GM15510 (cell line): ENCODE measurements around the gene SLC22A16.

Source experiments
- POLR2A ChIP-seq: IDR thresholded peaks from 3 replicates; pipeline ENCODE4 v1.6.1; 2011; ENCODE audit warnings: borderline replicate concordance; ENCODE audit not compliant: insufficient read length; ENCODE audit errors: extremely low read depth

The SLC22A16 gene

DNA sequence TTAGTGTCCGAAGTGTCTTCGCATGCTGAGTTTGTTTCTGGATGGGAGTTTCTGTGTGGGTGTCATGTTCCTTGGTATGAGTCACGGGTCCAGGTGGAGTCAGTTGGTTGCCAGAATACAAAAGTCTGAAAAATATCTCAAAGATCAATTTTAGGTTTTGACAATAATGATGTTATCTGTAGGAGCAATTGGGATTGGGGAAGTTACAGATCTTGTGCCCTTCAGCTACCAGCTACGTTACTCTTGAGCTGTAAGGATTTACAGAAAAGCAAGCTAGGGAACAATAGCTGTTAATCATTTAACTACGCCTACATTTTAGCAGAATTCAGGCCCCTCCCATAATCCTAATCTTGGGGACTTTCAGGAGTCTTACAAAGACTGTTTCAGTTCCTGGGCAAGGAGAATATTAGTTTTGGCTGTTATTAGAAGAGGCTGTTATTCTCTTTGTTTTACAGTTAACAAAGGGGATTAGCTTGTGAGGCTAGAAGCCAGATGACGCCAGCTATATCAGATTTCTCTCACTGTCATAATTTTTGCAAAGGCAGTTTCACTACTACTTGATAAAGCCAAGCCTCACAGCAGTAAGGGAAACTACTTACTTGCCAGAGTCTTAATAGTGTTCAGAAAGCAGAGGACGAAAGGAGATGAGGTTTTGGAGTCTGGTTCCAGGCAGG lies 15.4 kb upstream of the SLC22A16 start:
- no peak for TF ChIP-seq POLR2A

DNA sequence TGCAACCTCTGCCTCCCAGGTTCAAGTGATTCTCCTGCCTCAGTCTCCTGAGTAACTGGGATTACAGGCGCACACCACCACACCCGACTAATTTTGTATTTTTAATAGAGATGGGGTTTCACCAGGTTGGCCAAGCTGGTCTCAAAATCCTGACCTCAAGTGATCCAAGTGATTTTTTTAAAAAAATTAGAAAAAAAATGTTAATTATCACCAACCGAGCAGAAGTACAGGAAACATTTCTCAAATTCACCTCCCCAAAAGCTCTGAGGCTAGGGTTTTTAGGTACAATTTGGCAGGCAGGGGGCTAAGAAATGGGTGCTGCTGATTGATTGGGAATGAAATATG lies 14.9 kb upstream of the SLC22A16 start:
- no peak for TF ChIP-seq POLR2A

DNA sequence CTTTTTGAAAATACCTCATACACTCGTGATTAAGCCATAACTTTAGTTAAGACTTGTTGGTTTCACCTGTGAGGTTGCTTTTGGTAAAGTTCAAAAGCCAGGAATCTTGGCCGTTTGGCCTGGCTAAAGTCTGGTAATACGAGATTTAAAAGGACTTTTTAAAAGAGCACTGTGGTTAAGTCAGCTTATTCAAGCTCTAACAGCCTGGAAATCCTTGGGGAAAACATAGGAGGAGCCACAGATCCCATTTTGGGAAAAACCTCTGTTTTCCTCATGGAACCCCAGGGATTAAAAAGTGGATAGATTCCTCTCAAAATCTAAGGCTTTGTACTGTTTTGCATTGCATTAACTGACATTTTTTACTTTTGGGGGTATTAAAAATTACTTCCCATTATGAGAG lies 13.7 kb upstream of the SLC22A16 start:
- TF ChIP-seq POLR2A, result no peak

DNA sequence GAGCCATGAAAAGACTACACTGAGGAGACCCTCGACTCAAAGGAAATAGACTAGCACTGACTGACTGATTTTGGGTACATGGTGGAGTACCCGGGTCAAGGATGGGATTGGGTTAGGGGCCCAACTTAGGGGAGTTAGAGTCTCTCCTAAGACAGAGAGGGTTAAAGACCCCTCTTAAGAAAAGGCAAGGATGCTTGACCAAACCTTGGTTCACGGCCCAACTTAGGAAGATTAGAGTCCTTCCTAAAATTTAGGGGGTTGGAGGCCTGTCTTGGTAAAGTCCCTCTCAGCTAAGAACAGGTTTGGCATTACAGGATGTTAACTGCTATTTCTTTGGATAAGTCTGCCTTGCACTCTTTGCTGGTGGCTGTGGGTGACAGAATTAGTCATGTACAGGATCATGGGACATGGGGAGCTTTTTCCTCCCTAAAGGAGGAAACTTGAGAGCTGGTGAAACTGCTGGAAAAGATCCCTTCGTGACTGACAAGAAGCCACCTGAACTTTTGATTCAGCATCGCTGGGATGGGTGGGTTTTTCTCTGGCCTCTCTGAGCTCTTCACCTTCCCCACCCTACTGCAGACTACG lies 12.3 kb upstream of the SLC22A16 start:
- TF ChIP-seq POLR2A, result no peak

DNA sequence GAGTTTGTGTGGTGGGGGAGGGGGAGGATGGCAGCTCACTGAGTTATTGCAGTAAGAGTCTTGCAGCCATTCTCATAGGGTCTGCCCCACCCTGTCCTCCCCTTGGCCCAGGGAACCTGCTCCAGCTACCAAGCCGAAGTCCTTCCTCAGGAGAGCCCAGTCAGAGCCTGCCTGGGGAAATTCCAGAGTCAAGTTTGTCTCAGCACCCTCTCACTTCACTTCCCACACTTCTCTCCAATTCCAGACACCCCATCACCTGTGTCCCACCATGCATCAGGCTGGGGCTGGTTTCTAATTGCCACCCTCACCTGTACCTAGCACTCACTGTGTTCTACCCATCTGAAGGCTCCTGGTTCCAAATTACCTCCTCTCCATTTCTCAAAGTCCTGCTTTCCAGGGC lies 10.3 kb upstream of the SLC22A16 start:
- TF ChIP-seq POLR2A, result no peak

DNA sequence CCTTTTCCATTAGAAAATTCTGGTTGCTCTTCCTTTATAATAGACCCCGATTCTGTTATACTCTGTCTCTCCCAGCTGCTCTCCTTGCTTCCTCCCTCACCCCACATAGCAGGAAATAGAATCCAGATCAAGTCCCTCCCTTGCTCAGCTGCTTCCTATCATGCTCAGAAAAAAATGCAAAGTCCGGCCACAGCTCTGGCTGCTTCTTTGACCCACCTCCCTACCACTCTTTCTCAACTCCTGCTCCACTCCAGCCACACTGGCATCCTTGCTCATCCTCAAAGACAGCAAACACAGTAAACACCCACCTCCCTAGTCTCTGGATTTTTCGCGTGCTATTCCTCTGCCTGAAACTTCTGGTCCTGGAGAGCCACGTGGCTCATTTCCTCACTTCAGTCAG lies 9.1 kb upstream of the SLC22A16 start:
- no peak for TF ChIP-seq POLR2A

DNA sequence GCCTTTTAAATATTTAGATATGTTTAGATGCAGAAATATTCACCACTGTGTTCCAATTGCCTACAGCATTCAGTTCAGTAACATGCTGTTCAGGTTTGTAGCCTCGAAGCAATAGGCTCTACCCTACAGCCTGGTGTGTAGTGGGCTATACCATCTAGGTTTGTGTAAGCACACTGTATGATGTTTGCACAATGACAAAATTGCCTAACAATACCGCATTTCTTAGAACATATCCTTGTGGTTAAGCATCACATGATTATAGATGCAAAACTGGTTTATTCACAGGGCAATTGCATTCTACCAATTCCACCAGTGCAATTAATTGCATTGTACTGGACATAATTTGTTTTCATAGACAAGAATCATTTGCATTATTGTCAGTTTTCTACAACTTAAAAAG lies 7.9 kb upstream of the SLC22A16 start:
- TF ChIP-seq POLR2A, result no peak

DNA sequence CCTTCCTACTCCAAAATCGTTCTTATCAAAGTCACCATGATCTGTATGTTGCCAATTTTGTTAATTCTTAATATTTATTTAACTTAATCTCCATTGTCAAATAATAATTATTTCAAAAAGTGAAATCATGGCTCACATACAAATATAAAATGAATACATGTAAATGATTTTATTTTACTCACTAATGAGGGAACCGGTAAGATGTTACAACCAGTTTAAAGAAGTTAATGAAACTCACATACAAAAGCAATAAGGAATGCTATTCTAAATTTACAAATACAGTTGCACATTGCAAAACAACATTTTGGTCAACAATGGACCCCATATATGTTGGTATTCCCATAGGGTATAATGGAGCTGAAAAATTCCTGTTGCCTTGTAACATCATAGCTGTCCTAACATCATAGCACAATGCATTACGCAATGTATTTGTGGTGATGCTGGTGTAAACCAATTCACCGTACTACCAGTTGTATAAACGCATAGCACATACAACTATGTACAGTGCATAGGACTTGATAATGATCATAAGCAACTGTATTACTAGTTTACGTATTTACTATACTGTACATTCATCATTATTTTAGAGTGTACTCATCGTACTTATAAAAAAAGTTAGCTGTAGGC lies 6.5 kb upstream of the SLC22A16 start:
- TF ChIP-seq POLR2A, result no peak

DNA sequence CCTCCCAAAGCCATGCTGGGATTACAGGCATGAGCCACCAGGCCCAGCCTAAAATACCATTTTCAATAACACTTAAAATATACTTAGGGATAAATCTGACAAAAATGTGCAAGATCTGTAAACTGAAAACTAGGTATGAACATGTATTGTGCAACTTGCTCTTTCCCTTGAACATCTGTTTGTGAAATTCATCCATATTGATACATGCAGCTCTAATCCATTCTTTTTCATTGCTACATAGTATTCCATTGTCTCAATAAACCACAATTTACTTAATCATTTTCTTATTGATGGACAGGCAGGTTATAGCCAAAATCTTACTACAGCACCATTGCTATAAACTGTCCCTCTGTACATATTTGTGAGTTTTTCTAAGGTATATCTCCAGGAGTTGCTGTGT lies 4.7 kb upstream of the SLC22A16 start:
- TF ChIP-seq POLR2A, result no peak

DNA sequence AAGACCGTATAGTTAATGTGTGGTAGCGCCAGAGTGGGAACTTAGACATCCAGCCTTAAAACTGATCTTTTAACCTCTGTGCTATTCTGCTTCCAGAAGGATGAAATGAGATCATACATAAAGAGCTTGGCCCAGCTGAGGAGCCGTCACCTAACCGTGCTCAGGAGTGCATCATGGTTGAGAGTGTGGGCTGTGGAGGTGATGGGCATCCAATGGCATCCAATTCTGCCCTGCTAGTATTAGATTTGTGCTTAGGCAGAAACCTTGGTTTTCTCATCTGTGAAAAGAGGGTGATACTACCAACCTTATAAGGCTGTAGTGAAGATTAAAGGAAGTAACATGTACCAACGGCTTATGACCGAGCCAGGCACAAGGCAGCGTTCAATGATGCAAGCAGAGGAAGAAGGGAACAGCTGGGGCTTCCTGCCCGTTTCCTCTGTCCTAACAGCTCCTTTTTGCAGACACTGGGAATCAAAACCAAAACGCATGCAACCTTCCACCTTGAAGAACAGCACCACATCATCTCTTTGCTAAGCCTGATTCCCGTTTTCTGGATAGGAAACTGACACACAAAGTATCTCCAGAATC lies 1.3 kb downstream of the SLC22A16 start:
- TF ChIP-seq POLR2A, result no peak

DNA sequence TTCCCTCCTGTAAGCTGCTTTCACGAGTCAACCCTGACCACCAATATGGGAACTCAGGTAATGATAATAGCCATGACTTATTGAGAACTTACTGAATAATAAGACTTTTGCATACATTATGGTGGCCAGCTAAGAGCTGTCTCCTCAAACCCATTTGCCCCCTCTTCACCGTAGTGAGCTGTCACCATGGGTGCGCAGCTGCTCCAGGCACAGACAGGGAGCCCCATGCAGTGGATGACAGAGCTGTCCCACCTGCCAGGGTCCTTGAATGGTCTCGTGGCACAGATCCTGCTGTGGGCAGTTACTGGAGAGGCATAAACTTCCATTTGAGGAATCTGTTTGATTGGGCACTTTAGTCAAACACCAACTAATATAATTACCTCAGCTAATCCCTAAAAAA lies 1.9 kb downstream of the SLC22A16 start:
- TF ChIP-seq POLR2A, result no peak

DNA sequence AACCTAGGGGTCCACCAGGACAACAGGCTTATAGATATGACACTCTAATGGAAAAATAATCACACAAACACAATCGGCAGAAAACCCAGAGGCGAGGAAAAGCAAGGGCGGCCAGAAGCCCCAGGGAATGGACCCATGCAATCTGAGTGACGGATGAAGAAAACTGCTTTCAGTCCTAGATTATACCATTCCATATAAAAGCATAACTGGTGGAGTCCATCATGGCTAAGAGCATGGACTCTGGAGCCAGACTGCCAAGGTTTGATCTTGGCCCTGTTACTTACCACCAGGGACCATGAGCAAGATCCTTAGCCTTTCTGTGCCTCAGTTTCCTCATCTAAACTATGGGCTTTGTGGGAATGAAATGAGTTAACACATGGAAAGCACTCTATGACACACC lies 3.7 kb downstream of the SLC22A16 start:
- TF ChIP-seq POLR2A, result no peak

DNA sequence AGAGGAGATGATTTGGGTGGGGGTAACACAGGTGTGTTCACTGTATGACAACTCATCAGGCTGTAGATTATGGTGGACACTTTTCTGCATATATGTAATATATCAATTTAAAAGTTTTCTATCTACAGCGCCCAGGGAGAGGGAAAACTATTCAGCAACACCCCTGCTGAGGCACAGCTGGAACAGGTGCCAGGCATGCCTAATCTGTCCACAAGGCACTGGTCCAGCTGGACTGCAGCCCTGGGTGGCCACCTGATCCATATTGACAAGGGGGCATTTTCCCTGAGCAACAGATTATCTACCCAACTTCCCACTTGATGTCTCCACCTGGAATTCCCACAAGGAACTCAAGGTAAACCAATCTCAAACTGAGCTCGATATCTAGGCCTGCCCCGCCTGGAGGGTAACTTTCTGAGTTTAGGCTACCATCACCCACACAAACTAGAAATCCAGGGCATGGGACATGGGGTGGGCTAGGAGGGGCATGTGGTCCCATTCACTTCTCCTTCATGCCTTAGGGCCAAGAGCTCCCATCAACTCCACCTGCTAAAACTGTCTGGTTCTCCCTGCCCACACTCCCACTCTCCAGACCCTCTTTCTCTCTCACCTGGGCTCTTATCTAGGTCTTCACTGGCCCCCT lies 4.6 kb downstream of the SLC22A16 start:
- no peak for TF ChIP-seq POLR2A

DNA sequence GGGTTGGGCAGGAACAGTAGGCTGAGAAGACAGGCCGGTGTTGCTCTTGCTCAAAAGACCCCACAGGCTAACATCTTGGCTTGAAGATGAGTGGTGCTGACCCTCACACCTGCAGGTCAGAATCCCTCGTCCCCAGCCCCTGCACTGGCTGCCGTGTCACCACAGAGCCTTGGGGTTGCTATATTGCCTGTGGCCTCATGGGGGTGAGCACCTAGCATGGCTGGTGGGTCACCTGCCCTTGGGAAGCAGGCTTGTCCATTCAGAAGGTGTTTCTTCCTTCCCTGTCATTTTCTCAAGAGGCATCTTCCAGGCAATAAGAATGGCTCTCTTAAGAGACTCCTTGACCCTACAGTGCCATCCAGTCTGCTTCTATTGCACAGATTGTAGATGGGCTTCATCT lies 7.7 kb downstream of the SLC22A16 start:
- TF ChIP-seq POLR2A, result no peak

DNA sequence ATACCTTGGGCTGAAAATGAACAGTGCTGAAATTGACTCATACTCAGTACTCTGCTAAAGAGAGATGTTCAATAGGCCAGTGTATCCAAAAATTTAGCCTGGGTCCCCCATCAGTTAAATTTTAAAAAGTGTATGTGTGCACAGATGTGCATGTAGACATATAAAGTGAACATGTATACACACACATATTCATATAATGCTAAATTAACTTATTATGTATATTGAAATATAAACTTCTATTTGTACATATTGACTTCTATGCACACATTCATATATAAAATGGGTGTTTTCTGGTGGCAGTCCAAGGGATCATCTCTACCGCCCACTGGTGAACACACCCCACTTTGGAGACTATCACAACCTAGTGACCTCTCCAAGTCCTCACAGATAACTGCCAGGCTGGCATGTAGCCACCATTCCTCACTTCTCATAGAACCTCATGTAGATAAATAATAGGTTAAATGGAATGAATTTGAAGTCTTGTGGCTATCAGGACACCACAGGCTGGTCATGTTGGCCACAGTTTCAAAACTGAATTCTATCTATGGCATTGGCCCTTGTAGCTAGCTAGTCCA lies 8.8 kb downstream of the SLC22A16 start:
- TF ChIP-seq POLR2A, result no peak
